GM23338 (cell line): ENCODE results near the gene ARID1B. TPM values are rescaled to one million over a fixed set of nuclear protein-coding genes. Genes with fewer than 3 reads are reported as not detected.

Experiments
- ATAC-seq: fragments of 200-7000 bp; cut with Tn5 transposase; 3 replicates; pipeline ENCODE4 v1.9.1; 2020
- DNase-seq: peaks from one replicate; pipeline ENCODE4 v3.0.0-alpha.2; 2015; ENCODE audit warnings: low spot score
- H2AFZ ChIP-seq: fragments of 200-600 bp; sonication (generic); 2 replicates; pipeline ENCODE4 v1.8.0; 2016; ENCODE audit warnings: antibody characterized with exemption, mild to moderate bottlenecking, moderate library complexity
- H3F3A ChIP-seq: fragments of 200-600 bp; sonication (generic); replicated peaks from 2 replicates; pipeline ENCODE4 v1.8.0; 2017; ENCODE audit warnings: antibody characterized with exemption, mixed run types, low read depth
- H3K27ac ChIP-seq: fragments of 200-600 bp; sonication (generic); 2 replicates; pipeline ENCODE4 v1.6.1; 2016; ENCODE audit warnings: low read depth
- H3K27me3 ChIP-seq: fragments of 200-600 bp; sonication (generic); 2 replicates; pipeline ENCODE4 v1.8.0; 2016; ENCODE audit warnings: mild to moderate bottlenecking, mixed run types, moderate library complexity; ENCODE audit not compliant: insufficient read depth
- H3K36me3 ChIP-seq: fragments of 200-600 bp; sonication (generic); 2 replicates; pipeline ENCODE4 v1.8.0; 2016; ENCODE audit warnings: mild to moderate bottlenecking; ENCODE audit not compliant: insufficient read depth
- H3K4me1 ChIP-seq: fragments of 200-600 bp; sonication (generic); 2 replicates; pipeline ENCODE4 v1.8.0; 2016; ENCODE audit warnings: mild to moderate bottlenecking, moderate library complexity; ENCODE audit not compliant: insufficient read depth
- H3K4me2 ChIP-seq: fragments of 200-600 bp; sonication (generic); 2 replicates; pipeline ENCODE4 v1.7.1; 2017; ENCODE audit warnings: mixed run types
- H3K4me3 ChIP-seq: fragments of 200-600 bp; sonication (generic); 2 replicates; pipeline ENCODE4 v1.6.1; 2016; ENCODE audit warnings: mixed run types
- H3K79me2 ChIP-seq: fragments of 200-600 bp; sonication (generic); replicated peaks from 2 replicates; pipeline ENCODE4 v1.8.0; 2017; ENCODE audit warnings: mild to moderate bottlenecking; ENCODE audit not compliant: insufficient read depth
- H3K9me2 ChIP-seq: fragments of 200-600 bp; sonication (generic); 2 replicates; pipeline ENCODE4 v1.8.0; 2017; ENCODE audit not compliant: insufficient read depth
- H4K20me1 ChIP-seq: fragments of 200-600 bp; sonication (generic); replicated peaks from 2 replicates; pipeline ENCODE4 v1.8.0; 2017; ENCODE audit warnings: mild to moderate bottlenecking; ENCODE audit not compliant: insufficient read depth
- H3K27ac Mint-ChIP-seq: 2 replicates; pipeline ENCODE4 v1.8.0; 2020; ENCODE audit warnings: inconsistent platforms, mild to moderate bottlenecking, moderate library complexity, mixed read lengths
- H3K27me3 Mint-ChIP-seq: 3 replicates; pipeline ENCODE4 v1.8.0; 2022; ENCODE audit warnings: low read depth, mild to moderate bottlenecking, moderate library complexity, mixed read lengths, inconsistent platforms; ENCODE audit not compliant: insufficient read depth, poor library complexity
- H3K36me3 Mint-ChIP-seq: 3 replicates; pipeline ENCODE4 v1.8.0; 2021; ENCODE audit warnings: low read depth, mild to moderate bottlenecking, inconsistent platforms, moderate library complexity, mixed read lengths
- H3K4me1 Mint-ChIP-seq: 3 replicates; pipeline ENCODE4 v1.8.0; 2020; ENCODE audit warnings: mild to moderate bottlenecking, inconsistent platforms, mixed read lengths
- H3K4me3 Mint-ChIP-seq: 3 replicates; pipeline ENCODE4 v1.8.0; 2021; ENCODE audit warnings: moderate library complexity, mild to moderate bottlenecking, inconsistent platforms, mixed read lengths
- H3K9me3 Mint-ChIP-seq: 3 replicates; pipeline ENCODE4 v1.8.0; 2020; ENCODE audit warnings: moderate library complexity, mild to moderate bottlenecking, inconsistent platforms, mixed read lengths
- CREB1 ChIP-seq: fragments of 250-450 bp; sonication (Bioruptor Pico); IDR thresholded peaks from 2 replicates; pipeline ENCODE4 v1.5.0; 2020; ENCODE audit warnings: low read depth, mild to moderate bottlenecking, moderate library complexity
- EZH2 ChIP-seq: fragments of 200-600 bp; sonication (generic); IDR thresholded peaks from one replicate; pipeline ENCODE4 v1.8.0; 2017; ENCODE audit warnings: antibody characterized with exemption, mild to moderate bottlenecking, low read depth; ENCODE audit not compliant: unreplicated experiment
- NANOG ChIP-seq: IDR thresholded peaks from 2 replicates; pipeline ENCODE4 v1.6.1; 2016; ENCODE audit warnings: antibody characterized with exemption, borderline replicate concordance
- ZNF114 ChIP-seq: fragments of 250-450 bp; sonication (Bioruptor Pico); IDR thresholded peaks from 2 replicates; pipeline ENCODE4 v1.5.0; 2020; ENCODE audit warnings: mild to moderate bottlenecking, moderate library complexity
- ZNF331 ChIP-seq: fragments of 250-450 bp; sonication (Bioruptor Pico); IDR thresholded peaks from 2 replicates; pipeline ENCODE4 v1.5.0; 2020; ENCODE audit warnings: low read depth, mild to moderate bottlenecking, moderate library complexity
- ZNF462 ChIP-seq: fragments of 250-450 bp; sonication (Bioruptor Pico); IDR thresholded peaks from 2 replicates; pipeline ENCODE4 v1.5.0; 2020; ENCODE audit warnings: mild to moderate bottlenecking, moderate library complexity
- polyA plus RNA-seq: library from polyadenylated mRNA; unstranded; fragments of >200 nt; fragmentation: Nextera tagmentation; extraction: Ambion mirVana; gene quantifications from 2 replicates; pipeline ENCODE4 v1.2.1, GENCODE V29; 2016
- total RNA-seq: library from RNA; depleted of rRNA; stranded (reverse); fragments of >200 nt; shearing (Covaris generic); gene quantifications from 2 replicates; pipeline ENCODE4 v1.2.3, GENCODE V29; 2014
- TF ChIP-seq, protein P1 (sequence below): IDR thresholded peaks from one replicate; pipeline ENCODE4 v1.6.1; 2018; ENCODE audit warnings: antibody characterized with exemption; ENCODE audit not compliant: unreplicated experiment

ARID1B gene
- total and polyA plus RNA-seq, 2 experiments from 2014 or later = 59.3 to 72.2 TPM

GRCh38 chr6:156833755-156834154, 56.6 kb downstream of the ARID1B start (continued):
- TF ChIP-seq ZNF462 (CRISPR knock-in tag) = no peak
- no peak for TF ChIP-seq CREB1 (CRISPR knock-in tag)

DNA sequence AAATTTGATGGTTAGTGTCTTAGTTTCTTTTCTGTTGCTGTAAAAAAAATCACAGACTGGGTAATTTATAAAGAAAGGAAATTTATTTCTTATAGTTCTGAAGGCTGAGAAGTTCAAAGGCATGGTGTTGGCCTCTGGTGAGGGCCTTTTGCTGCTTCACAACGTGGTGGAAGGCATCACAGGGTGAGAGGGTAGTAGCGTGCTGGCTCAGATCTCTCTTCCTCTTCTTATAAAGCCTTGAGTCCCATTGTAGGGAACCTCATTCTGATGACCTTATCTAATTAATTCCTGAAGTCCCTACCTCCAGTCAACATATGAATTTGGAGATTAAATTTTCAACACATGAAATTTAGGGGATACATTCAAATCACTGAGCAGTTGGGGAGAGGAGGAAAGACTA, 62.0 kb downstream of the ARID1B start:
- H3F3A ChIP-seq = no peaks in the 10 kb centered on the region
- H3K36me3 ChIP-seq = no peaks in the 10 kb centered on the region; the same call in 1 of the 2 replicates
- H3K9me3 Mint-ChIP-seq = no peaks in the 10 kb centered on the region
- H3K9me2 ChIP-seq = no peaks in the 10 kb centered on the region
- H3K27ac Mint-ChIP-seq = no peak overlapping the region
- DNase-seq (no peak), ATAC-seq (no peak)
- H3K79me2 ChIP-seq = peaks cover 100% of the 10 kb centered on the region
- H3K4me3 Mint-ChIP-seq = no peak overlapping the region
- H3K4me3 ChIP-seq = no peak overlapping the region
- H4K20me1 ChIP-seq = peaks cover 17% of the 10 kb centered on the region
- no peaks in the 10 kb centered on the region for H3K27me3 ChIP-seq
- H3K36me3 Mint-ChIP-seq = peaks cover 5% of the 10 kb centered on the region; the same call in 2 of the 3 replicates
- H3K4me1 ChIP-seq = peaks cover 43% of the 10 kb centered on the region
- no peak overlapping the region for H3K4me2 ChIP-seq
- H2AFZ ChIP-seq = no peak overlapping the region
- H3K27me3 Mint-ChIP-seq = peaks cover 8% of the 10 kb centered on the region
- no peak overlapping the region for H3K27ac ChIP-seq
- peaks cover 61% of the 10 kb centered on the region for H3K4me1 Mint-ChIP-seq
- TF ChIP-seq, protein P1, sequence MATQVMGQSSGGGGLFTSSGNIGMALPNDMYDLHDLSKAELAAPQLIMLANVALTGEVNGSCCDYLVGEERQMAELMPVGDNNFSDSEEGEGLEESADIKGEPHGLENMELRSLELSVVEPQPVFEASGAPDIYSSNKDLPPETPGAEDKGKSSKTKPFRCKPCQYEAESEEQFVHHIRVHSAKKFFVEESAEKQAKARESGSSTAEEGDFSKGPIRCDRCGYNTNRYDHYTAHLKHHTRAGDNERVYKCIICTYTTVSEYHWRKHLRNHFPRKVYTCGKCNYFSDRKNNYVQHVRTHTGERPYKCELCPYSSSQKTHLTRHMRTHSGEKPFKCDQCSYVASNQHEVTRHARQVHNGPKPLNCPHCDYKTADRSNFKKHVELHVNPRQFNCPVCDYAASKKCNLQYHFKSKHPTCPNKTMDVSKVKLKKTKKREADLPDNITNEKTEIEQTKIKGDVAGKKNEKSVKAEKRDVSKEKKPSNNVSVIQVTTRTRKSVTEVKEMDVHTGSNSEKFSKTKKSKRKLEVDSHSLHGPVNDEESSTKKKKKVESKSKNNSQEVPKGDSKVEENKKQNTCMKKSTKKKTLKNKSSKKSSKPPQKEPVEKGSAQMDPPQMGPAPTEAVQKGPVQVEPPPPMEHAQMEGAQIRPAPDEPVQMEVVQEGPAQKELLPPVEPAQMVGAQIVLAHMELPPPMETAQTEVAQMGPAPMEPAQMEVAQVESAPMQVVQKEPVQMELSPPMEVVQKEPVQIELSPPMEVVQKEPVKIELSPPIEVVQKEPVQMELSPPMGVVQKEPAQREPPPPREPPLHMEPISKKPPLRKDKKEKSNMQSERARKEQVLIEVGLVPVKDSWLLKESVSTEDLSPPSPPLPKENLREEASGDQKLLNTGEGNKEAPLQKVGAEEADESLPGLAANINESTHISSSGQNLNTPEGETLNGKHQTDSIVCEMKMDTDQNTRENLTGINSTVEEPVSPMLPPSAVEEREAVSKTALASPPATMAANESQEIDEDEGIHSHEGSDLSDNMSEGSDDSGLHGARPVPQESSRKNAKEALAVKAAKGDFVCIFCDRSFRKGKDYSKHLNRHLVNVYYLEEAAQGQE = no peak
- TF ChIP-seq ZNF331 (CRISPR knock-in tag) (no peak), EZH2 (no peak), NANOG (no peak), CREB1 (CRISPR knock-in tag) (no peak), ZNF114 (no peak)
